AG20443 (cell line): ENCODE data around the gene ARHGEF2.

Source experiments
- DNase-seq: peaks from one replicate; pipeline ENCODE4 v3.0.0; 2012; ENCODE audit warnings: low spot score, mixed read lengths

Gene ARHGEF2

DNA sequence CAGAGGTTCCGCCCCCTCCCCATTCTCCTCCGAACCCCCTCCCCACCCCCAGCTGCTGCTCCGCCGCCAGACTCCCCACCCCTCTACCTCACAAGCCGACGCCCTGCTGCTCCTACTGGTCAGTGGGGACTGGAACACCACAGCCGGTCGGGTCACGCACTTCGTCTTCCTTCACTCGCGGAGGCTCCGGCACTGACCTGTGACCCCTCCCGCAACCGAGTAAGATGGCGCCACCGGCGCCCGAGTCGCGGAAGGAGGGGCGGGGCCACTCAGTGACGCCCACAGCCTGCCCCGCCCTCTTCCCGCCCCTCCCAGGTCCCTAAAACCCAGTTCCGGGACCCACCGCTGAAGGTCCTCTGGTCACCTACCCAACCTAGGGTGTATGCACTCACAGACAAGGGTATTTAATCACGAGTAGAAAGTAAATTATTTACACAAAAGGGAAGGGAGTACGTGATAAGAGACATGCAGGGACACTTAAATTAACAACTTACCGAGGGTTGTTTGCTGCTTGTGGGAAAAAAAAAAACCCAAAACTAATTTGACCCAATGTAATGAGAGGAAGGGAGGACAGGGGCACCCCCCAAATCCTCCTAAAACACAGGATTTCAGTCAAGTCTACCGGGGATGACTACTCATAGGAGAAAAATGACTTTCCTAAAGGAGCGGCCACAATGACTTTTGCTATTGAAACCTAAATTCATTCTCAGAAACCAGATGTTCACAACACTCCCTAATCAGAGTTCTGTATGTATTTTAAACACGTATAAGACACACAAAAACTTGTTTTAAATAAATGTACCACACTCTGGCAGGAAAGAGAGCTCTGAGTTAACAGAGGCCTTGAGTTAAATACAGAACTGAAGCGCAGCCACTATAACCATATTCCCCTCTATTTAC lies 66.9 kb downstream of the ARHGEF2 start, which contains the start of gene RIT1:
TSS of gene RIT1 (minus strand) at position 194 of the 900 bp plus-strand sequence. CDS start 588 bp downstream, outside the sequence.
- DNase-seq: peak; percentile 94

DNA sequence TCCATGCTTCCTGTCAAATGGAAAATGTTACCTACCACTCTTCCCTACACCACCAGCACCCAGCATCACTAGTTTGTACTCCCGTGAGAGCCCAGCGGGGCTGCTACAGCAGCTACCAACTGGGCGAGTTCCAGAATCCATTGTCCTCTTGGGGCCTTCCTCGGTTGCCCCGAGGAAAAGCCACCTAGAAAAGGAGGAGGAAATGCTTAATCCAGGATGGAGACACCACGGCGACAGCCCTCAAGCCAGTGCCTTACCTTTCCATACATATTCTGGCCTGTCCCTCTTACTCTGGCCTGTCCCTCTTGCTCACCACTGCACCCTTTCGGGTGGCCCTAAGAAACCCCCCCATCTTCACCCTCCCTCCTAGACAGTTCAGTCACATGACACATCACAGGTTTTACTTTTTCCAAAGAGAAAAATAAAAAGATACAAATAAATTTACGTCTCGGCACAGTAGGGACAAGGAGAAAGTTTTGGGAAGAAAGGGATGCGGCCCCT lies 67.7 kb downstream of the ARHGEF2 start:
- DNase-seq: peak; percentile 23

DNA sequence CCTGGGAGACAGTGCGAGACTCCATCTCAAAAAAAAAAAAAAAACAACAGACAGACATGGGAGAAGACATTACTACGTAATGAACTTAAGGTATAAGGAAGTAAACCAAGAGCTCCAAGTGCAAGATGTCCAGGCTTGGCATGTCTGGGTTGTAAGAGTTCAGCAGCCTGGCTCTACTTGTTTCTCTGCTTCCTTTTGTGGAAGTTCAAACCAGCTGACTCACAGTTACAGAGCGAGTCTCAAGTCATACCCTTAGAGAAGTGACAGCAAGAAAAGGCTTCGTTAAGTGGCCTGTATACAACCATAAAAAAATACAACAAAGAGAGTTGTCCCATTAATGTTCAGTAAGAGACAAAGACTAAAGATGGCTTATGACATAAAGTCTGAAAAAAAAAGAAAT lies 68.5 kb downstream of the ARHGEF2 start:
- no peak for DNase-seq

DNA sequence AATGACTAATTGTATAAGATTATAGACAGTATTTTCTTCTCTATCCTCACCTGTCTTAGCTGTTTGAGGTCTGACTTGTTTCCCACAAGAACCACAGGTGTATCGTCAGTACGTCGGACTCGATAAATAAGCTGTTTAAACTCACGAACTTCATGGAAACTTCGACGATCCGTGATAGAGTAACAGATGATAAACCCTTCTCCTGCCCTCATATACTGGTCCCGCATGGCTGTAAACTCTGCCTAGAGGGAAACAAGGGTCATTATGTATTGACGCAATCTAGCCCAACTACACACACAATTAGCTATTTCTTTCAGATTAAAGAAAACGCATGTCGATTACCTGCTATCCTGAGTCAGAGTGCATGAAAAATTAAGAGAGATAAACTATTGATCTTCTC lies 74.1 kb downstream of the ARHGEF2 start:
- DNase-seq: no peak

DNA sequence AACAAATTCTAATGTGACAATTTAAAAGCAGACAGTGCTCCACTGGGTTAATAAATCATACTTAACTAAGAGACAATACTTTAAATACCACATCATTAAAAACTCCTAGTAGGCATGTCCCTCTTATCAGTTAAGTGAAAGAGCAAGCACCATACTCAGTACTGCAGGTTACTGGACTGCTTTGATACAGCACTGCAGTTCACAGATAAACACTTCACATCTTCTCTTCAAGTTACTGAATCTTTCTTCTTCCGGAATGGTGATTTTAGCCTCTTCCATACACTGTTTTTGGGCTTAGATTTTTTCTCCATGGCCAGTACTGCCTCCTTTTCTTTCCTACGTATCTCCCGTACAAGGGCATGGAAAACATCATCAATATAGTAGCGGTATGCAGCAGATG lies 78.2 kb downstream of the ARHGEF2 start:
- no peak for DNase-seq

DNA sequence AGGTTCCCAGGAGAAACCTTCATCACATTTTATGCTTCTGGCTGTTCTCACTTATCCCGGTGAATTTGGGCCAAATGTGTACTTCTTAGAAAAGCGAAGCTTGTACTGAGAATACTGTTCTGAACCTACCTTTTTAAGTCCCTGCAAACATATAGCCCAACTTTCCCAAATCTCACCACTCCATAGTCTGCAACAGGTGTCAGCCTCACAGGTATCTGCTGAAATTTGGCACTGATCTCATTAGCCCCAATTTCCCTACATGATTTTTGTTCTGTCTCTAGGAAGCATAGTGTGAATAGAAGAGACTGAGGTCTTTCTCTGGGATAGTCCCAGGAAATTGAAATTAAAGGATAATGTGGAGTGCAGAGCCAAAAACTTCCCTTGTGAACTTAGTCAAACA lies 78.7 kb downstream of the ARHGEF2 start:
- DNase-seq: no peak

DNA sequence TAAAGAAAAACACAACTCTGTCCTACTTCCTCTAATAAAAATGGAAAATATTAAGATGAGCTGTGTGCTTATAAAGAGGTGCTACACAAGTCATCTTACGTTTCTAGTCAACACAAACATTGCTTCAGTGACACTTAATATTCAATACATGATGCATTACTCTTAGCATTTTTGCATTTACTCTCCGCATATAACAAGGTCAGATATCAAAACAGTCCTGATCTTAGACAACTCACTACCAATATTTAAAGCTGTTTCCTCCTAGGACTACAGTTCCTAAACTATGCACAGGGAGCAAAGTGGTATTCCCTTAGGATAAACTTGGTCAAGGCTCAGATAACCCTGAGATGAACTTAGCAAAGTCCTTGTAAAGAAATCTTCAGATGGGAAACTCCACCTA lies 79.5 kb downstream of the ARHGEF2 start:
- no peak for DNase-seq

DNA sequence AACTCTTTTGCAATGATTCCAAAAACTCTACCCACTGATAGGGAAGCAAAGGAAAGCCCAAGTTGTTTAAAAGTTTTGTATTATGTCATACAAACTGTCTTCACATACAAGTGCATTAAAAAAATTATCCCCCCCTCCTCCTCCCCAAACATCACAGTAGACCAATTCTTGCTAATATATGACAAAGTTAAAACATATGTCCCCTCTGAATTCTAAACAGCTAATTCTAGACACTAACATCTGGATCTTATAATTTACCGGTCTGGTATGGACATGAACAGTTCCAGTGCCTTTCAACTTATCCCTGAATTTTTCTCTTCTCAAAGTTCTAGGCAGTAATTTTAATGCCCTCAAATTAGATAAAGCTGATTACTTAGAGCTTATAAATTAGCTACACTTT lies 80.6 kb downstream of the ARHGEF2 start:
- no peak for DNase-seq
